HG03196 (cell line): Measurements from ENCODE around the gene ANO2.
"Not testable (repeated sequence)": the region's sequence is repeated elsewhere in the genome, so short reads cannot be mapped to it uniquely, and the experiment has no call there.

Experiments used
- ATAC-seq: cut with Tn5 transposase; IDR thresholded peaks from one replicate; pipeline ENCODE4 v1.9.1; 2021; ENCODE audit not compliant: unreplicated experiment

Gene ANO2

GRCh38 chr12:5561057-5561456, 384.0 kb downstream of the ANO2 start:
- no peak for ATAC-seq

GRCh38 chr12:5560265-5560664, 384.8 kb downstream of the ANO2 start:
- ATAC-seq = no peak

GRCh38 chr12:5557906-5558305, 387.2 kb downstream of the ANO2 start:
- no peak for ATAC-seq

GRCh38 chr12:5556946-5557673, 387.9 kb downstream of the ANO2 start:
- no peak for ATAC-seq

GRCh38 chr12:5556033-5556614, 388.9 kb downstream of the ANO2 start:
- no peak for ATAC-seq

GRCh38 chr12:5554711-5555110, 390.3 kb downstream of the ANO2 start:
- no peak for ATAC-seq

- no peak for ATAC-seq
These were observed 396.0 kb downstream of the ANO2 start for GRCh38 chr12:5549011-5549410.

- no peak for ATAC-seq
These were observed 396.7 kb downstream of the ANO2 start for GRCh38 chr12:5548152-5548943.

GRCh38 chr12:5546616-5547015, 398.4 kb downstream of the ANO2 start:
- ATAC-seq = no peak

- no peak for ATAC-seq
These were observed 407.3 kb downstream of the ANO2 start for GRCh38 chr12:5537771-5538170.

GRCh38 chr12:5537026-5537615, 407.9 kb downstream of the ANO2 start:
- not testable (repeated sequence) for ATAC-seq

GRCh38 chr12:5535541-5535940, 409.5 kb downstream of the ANO2 start:
- ATAC-seq = no peak

GRCh38 chr12:5534426-5535199, 410.4 kb downstream of the ANO2 start:
- ATAC-seq = no peak

GRCh38 chr12:5533368-5533767, 411.7 kb downstream of the ANO2 start:
- no peak for ATAC-seq

- no peak for ATAC-seq
These were observed 419.2 kb downstream of the ANO2 start for GRCh38 chr12:5525783-5526367.

GRCh38 chr12:5524769-5525436, 420.2 kb downstream of the ANO2 start:
- no peak for ATAC-seq

GRCh38 chr12:5524116-5524768, 420.8 kb downstream of the ANO2 start:
- no peak for ATAC-seq

GRCh38 chr12:5523396-5524115, 421.5 kb downstream of the ANO2 start:
- ATAC-seq = no peak
